Astrocyte (in vitro differentiated cells and primary cell): ENCODE measurements around the gene ZNF316. TPM values are rescaled to one million over a fixed set of nuclear protein-coding genes. Genes with fewer than 3 reads are reported as not detected.

Source experiments
- DNase-seq: peaks from one replicate; pipeline ENCODE4 v3.0.0-alpha.2; 2010; ENCODE audit warnings: low read depth
- FAIRE-seq: peaks from 2 replicates; lab custom pipeline; 2011; peaks lifted over from hg19 to GRCh38; lab: Jason Lieb, UNC
- H2AFZ ChIP-seq: 2 replicates; pipeline ENCODE4 v1.6.0; 2012; ENCODE audit warnings: low read depth, low read length, inconsistent platforms
- H3K27ac ChIP-seq: 2 replicates; pipeline ENCODE4 v1.5.1; 2011; ENCODE audit warnings: low read depth, low read length, inconsistent platforms
- H3K27me3 ChIP-seq: 2 replicates; pipeline ENCODE4 v1.6.0; 2011; ENCODE audit warnings: low read length, inconsistent platforms; ENCODE audit not compliant: insufficient read depth
- H3K36me3 ChIP-seq: 2 replicates; pipeline ENCODE4 v1.5.1; 2011; ENCODE audit warnings: low read length, inconsistent platforms; ENCODE audit not compliant: insufficient read depth
- H3K4me1 ChIP-seq: 2 replicates; pipeline ENCODE4 v1.5.1; 2011; ENCODE audit warnings: low read length, inconsistent platforms; ENCODE audit not compliant: insufficient read depth
- H3K4me2 ChIP-seq: 2 replicates; pipeline ENCODE4 v1.6.0; 2012; ENCODE audit warnings: low read length, inconsistent platforms
- H3K4me3 ChIP-seq: 2 replicates; pipeline ENCODE4 v1.5.1; 2011; ENCODE audit warnings: low read depth, mild to moderate bottlenecking, low read length, inconsistent platforms; ENCODE audit not compliant: insufficient read depth
- H3K79me2 ChIP-seq: 2 replicates; pipeline ENCODE4 v1.6.0; 2012; ENCODE audit warnings: mild to moderate bottlenecking, low read length, inconsistent platforms; ENCODE audit not compliant: insufficient read depth
- H3K9ac ChIP-seq: 2 replicates; pipeline ENCODE4 v1.6.0; 2012; ENCODE audit warnings: mild to moderate bottlenecking, low read length, inconsistent platforms
- H3K9me3 ChIP-seq: 2 replicates; pipeline ENCODE4 v1.5.1; 2012; ENCODE audit warnings: low read depth, mild to moderate bottlenecking, low read length, inconsistent platforms; ENCODE audit not compliant: insufficient read depth
- H4K20me1 ChIP-seq: 2 replicates; pipeline ENCODE4 v1.6.0; 2012; ENCODE audit warnings: low read length, inconsistent platforms; ENCODE audit not compliant: insufficient read depth
- H3K27ac Mint-ChIP-seq: one replicate; pipeline ENCODE4 v1.8.0; 2021; ENCODE audit warnings: mild to moderate bottlenecking, mixed read lengths; ENCODE audit not compliant: unreplicated experiment
- H3K27me3 Mint-ChIP-seq: one replicate; pipeline ENCODE4 v1.8.0; 2021; ENCODE audit warnings: low read depth, mixed read lengths; ENCODE audit not compliant: unreplicated experiment
- H3K36me3 Mint-ChIP-seq: one replicate; pipeline ENCODE4 v1.8.0; 2021; ENCODE audit warnings: low read depth, mixed read lengths; ENCODE audit not compliant: unreplicated experiment
- H3K4me1 Mint-ChIP-seq: one replicate; pipeline ENCODE4 v1.8.0; 2021; ENCODE audit warnings: low read depth, mixed read lengths; ENCODE audit not compliant: unreplicated experiment
- H3K4me3 Mint-ChIP-seq: one replicate; pipeline ENCODE4 v1.8.0; 2021; ENCODE audit warnings: mild to moderate bottlenecking, moderate library complexity, mixed read lengths; ENCODE audit not compliant: unreplicated experiment
- H3K9me3 Mint-ChIP-seq: one replicate; pipeline ENCODE4 v1.8.0; 2021; ENCODE audit warnings: mild to moderate bottlenecking, mixed read lengths; ENCODE audit not compliant: unreplicated experiment
- EZH2 ChIP-seq: IDR thresholded peaks from 2 replicates; pipeline ENCODE4 v1.6.1; 2012; ENCODE audit warnings: mild to moderate bottlenecking, low read length, inconsistent platforms; ENCODE audit not compliant: insufficient read depth
- total RNA-seq: library from RNA; stranded (reverse); gene quantifications from 2 replicates; pipeline ENCODE4 v1.2.1, GENCODE V29; 2021
- TF ChIP-seq, protein P1 (sequence below): IDR thresholded peaks from 2 replicates; pipeline ENCODE4 v1.5.1; 2011; ENCODE audit warnings: low read depth, mild to moderate bottlenecking, inconsistent platforms, low read length, moderate library complexity; ENCODE audit not compliant: insufficient read depth

ZNF316 gene
- total RNA-seq, 1 donor from 2014 or later = 22.8 TPM

DNA sequence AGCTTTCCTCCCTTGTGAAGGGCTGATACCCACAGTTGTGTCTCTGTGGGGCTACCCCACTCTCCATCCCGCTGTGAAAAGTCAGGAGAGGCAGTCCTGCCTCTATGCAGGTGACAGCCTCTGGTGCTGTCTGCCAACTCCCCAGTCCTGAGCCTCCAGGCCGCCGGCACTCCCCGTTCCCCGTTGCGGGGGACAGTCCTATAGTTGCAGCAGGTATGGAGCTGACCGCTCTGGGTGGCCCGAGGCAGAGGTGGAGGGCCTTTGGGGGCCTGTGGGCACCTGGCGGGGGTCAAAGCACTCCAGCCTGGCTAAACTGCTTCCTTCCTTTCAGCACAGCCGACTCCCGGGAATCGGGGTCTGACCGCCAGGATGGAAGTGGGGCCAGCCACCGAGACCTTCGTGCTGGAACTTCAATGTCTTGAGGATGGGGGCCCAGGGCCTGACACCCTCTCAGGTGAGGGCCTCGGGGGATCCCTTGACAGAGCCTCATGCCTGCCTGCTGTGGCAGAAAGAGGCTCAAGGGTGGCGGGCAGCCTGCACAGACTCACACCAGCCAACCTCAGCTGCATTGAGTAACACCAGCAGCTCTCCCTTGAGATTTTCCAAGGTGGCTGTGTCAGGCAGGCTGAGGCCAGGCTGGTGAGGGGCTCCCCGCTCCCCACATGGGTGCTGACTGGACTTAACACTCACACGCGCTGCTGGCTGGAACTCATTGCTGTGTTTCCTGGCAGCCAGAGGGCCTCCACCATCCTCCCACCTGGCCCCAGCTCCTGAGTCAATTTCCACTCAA is 20.1 kb upstream of the ZNF316 start:
- no peak for TF ChIP-seq EZH2
- TF ChIP-seq, protein P1, sequence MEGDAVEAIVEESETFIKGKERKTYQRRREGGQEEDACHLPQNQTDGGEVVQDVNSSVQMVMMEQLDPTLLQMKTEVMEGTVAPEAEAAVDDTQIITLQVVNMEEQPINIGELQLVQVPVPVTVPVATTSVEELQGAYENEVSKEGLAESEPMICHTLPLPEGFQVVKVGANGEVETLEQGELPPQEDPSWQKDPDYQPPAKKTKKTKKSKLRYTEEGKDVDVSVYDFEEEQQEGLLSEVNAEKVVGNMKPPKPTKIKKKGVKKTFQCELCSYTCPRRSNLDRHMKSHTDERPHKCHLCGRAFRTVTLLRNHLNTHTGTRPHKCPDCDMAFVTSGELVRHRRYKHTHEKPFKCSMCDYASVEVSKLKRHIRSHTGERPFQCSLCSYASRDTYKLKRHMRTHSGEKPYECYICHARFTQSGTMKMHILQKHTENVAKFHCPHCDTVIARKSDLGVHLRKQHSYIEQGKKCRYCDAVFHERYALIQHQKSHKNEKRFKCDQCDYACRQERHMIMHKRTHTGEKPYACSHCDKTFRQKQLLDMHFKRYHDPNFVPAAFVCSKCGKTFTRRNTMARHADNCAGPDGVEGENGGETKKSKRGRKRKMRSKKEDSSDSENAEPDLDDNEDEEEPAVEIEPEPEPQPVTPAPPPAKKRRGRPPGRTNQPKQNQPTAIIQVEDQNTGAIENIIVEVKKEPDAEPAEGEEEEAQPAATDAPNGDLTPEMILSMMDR = no peak
- DNase-seq = no peak
- peaks cover 23% of the 10 kb centered on the region for H3K27me3 Mint-ChIP-seq

DNA sequence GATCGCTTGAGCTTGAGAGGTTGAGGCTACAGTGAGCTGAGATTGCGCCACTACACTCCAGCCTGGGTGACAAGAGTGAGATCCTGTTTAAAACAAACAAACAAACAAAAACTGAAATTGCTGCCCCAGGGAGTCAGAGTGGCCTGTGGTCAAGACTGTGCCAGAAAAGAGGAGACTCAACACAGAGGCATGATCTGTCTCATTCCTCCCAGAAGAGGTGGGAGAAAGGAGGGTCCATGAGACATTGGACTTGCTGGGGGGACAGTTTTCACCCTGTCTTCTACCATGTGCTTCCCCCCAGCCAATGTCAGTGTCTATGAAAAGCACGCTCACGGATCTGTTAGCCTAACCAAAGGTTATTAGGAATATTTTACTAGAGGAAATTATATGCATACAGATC is 18.5 kb upstream of the ZNF316 start:
- Histone ChIP-seq H4K20me1 (no peaks in the 10 kb centered on the region), H3K27ac (no peak overlapping the region), H3K4me2 (no peak overlapping the region), H3K79me2 (no peaks in the 10 kb centered on the region), H3K9ac (no peak overlapping the region), H3K27me3 (peaks cover 4% of the 10 kb centered on the region), H3K4me3 (no peak overlapping the region), H3K9me3 (no peaks in the 10 kb centered on the region), H3K4me1 (no peaks in the 10 kb centered on the region), H2AFZ (no peak overlapping the region), H3K36me3 (no peaks in the 10 kb centered on the region)
- no peak overlapping the region for H3K4me3 Mint-ChIP-seq
- peaks cover 11% of the 10 kb centered on the region for H3K36me3 Mint-ChIP-seq
- no peak overlapping the region for H3K27ac Mint-ChIP-seq
- DNase-seq = peak; percentile 20
- TF ChIP-seq, protein P1 = no peak
- TF ChIP-seq EZH2 = no peak
- FAIRE-seq = no peak
- no peaks in the 10 kb centered on the region for H3K4me1 Mint-ChIP-seq
- no peaks in the 10 kb centered on the region for H3K9me3 Mint-ChIP-seq
- H3K27me3 Mint-ChIP-seq = peaks cover 21% of the 10 kb centered on the region

More for the DNA sequence above, 20.1 kb upstream of the ZNF316 start:
- peaks cover 5% of the 10 kb centered on the region for H3K36me3 Mint-ChIP-seq
- Histone ChIP-seq H3K9me3 (no peaks in the 10 kb centered on the region), H2AFZ (no peak overlapping the region), H3K79me2 (no peaks in the 10 kb centered on the region), H3K36me3 (no peaks in the 10 kb centered on the region), H3K4me3 (no peak overlapping the region), H3K4me2 (no peak overlapping the region), H3K9ac (no peak overlapping the region), H3K27me3 (peaks cover 4% of the 10 kb centered on the region), H3K27ac (no peak overlapping the region), H3K4me1 (no peaks in the 10 kb centered on the region), H4K20me1 (no peaks in the 10 kb centered on the region)
- no peak for FAIRE-seq
- H3K4me3 Mint-ChIP-seq = peak overlapping the region; percentile 45
- no peak overlapping the region for H3K27ac Mint-ChIP-seq
- H3K4me1 Mint-ChIP-seq = no peaks in the 10 kb centered on the region
- H3K9me3 Mint-ChIP-seq = no peaks in the 10 kb centered on the region

DNA sequence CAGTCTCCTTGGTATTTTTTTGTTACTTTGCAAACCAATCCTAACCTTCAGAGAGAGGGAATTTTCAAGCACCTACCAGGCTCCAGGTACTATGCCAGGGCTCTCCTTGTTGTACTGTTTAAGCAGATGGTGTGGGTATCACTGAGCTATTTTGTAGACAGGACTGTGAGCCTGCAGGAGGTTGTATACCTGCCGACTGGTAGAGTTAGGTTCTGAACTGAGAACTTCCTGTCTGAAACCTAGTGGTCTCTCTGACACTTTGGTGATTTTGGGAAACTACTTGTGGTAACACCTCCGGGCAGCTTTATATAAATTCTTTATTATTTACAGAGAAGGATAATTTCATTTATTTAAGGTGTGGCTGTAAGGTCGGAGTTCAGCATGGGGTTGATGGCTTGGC is 17.2 kb upstream of the ZNF316 start:
- no peak overlapping the region for H2AFZ ChIP-seq
- H3K9me3 Mint-ChIP-seq = no peaks in the 10 kb centered on the region
- no peak for TF ChIP-seq EZH2
- TF ChIP-seq, protein P1 = no peak
- H3K9me3 ChIP-seq = no peaks in the 10 kb centered on the region
- no peaks in the 10 kb centered on the region for H3K27me3 ChIP-seq
- H3K4me2 ChIP-seq = no peak overlapping the region
- H3K4me1 Mint-ChIP-seq = no peaks in the 10 kb centered on the region
- no peak overlapping the region for H3K9ac ChIP-seq
- peaks cover 13% of the 10 kb centered on the region for H3K27me3 Mint-ChIP-seq
- H3K4me1 ChIP-seq = no peaks in the 10 kb centered on the region
- H3K27ac ChIP-seq = no peak overlapping the region
- no peak overlapping the region for H3K4me3 ChIP-seq
- DNase-seq (no peak), FAIRE-seq (no peak)
- H3K36me3 Mint-ChIP-seq = peaks cover 11% of the 10 kb centered on the region
- no peaks in the 10 kb centered on the region for H3K36me3 ChIP-seq
- H4K20me1 ChIP-seq = no peaks in the 10 kb centered on the region
- H3K79me2 ChIP-seq = no peaks in the 10 kb centered on the region
- H3K4me3 Mint-ChIP-seq = peak overlapping the region; percentile 62
- H3K27ac Mint-ChIP-seq = no peak overlapping the region
